Urinary bladder (tissue), 4 donors: Measurements from ENCODE around the gene ANKRD17. TPM values are rescaled to one million over a fixed set of nuclear protein-coding genes. Genes with fewer than 3 reads are reported as not detected.
"Not testable (repeated sequence)": the region's sequence is repeated elsewhere in the genome, so short reads cannot be mapped to it uniquely, and the experiment has no call there.

Source experiments
- DNase-seq: peaks from one replicate; pipeline ENCODE4 v3.0.0-alpha.2; 2015; ENCODE audit errors: extremely low spot score
- H3K27ac ChIP-seq: one replicate; pipeline ENCODE4 v1.5.1; 2013; ENCODE audit warnings: low read depth, mild to moderate bottlenecking, moderate library complexity
- H3K36me3 ChIP-seq: one replicate; pipeline ENCODE4 v1.6.1; 2013; ENCODE audit warnings: mild to moderate bottlenecking, moderate library complexity; ENCODE audit not compliant: insufficient read depth
- H3K4me1 ChIP-seq: one replicate; pipeline ENCODE4 v1.6.1; 2013; ENCODE audit warnings: mild to moderate bottlenecking, moderate library complexity; ENCODE audit not compliant: insufficient read depth
- H3K4me3 ChIP-seq: one replicate; pipeline ENCODE4 v1.5.1; 2013; ENCODE audit warnings: low read depth, low read length
- WGBS: extraction: QIAGEN DNeasy Blood & Tissue Kit; methylation state at CpG from one replicate; pipeline ENCODE4 v1.1.7; 2013; 5-methylcytosine and 5-hydroxymethylcytosine counted together
- polyA plus RNA-seq: library from polyadenylated mRNA; stranded (reverse); fragments of 200-250 nt; gene quantifications from one replicate; pipeline ENCODE4 v1.2.3, GENCODE V29; 2013
- total RNA-seq: library from RNA; depleted of rRNA; stranded (reverse); fragments of >200 nt; gene quantifications from one replicate; pipeline ENCODE4 v1.2.3, GENCODE V29; 2014
- donor health status: healthy with polysubstance abuse.
- donor health status: healthy.

The ANKRD17 gene
- total and polyA plus RNA-seq, 2 donors: 18.3 to 74.8 TPM

GRCh38 chr4:73257651-73258435 lies 755 bp downstream of the ANKRD17 start:
- peak; percentile 25 for DNase-seq
- H3K27ac ChIP-seq: peak overlapping the region; percentile 100
- H3K4me1 ChIP-seq: no peaks in the 10 kb centered on the region
- no peaks in the 10 kb centered on the region for H3K36me3 ChIP-seq
- peak overlapping the region; percentile 97 for H3K4me3 ChIP-seq
- under 1% methylated on average over 34 of the region's 34 CpGs for WGBS

- 1% methylated on average over 6 of the region's 6 CpGs for WGBS
- peak overlapping the region; percentile 97 for H3K4me3 ChIP-seq
- H3K36me3 ChIP-seq: no peaks in the 10 kb centered on the region
- no peaks in the 10 kb centered on the region for H3K4me1 ChIP-seq
- peak; percentile 59 for DNase-seq
- peak overlapping the region; percentile 52 for H3K27ac ChIP-seq
These were observed 1.4 kb downstream of the ANKRD17 start for GRCh38 chr4:73257234-73257633.

- H3K36me3 ChIP-seq, H3K4me1 ChIP-seq, DNase-seq, H3K27ac ChIP-seq, H3K4me3 ChIP-seq: not testable (repeated sequence)
- WGBS: 88% methylated on average over 8 of the region's 8 CpGs
These were observed 2.8 kb downstream of the ANKRD17 start for GRCh38 chr4:73255847-73256246.

GRCh38 chr4:73252001-73252400 lies 6.6 kb downstream of the ANKRD17 start:
- Histone ChIP-seq H3K36me3 (peaks cover 1% of the 10 kb centered on the region), H3K27ac (no peak overlapping the region), H3K4me3 (no peak overlapping the region), H3K4me1 (no peaks in the 10 kb centered on the region)
- DNase-seq: no peak

GRCh38 chr4:73251384-73251783 lies 7.2 kb downstream of the ANKRD17 start:
- Histone ChIP-seq H3K36me3 (peaks cover 1% of the 10 kb centered on the region), H3K4me1 (no peaks in the 10 kb centered on the region), H3K27ac (no peak overlapping the region), H3K4me3 (no peak overlapping the region)
- DNase-seq: no peak
- WGBS: 94% methylated on average over 2 of the region's 2 CpGs

GRCh38 chr4:73250642-73251041 lies 8.0 kb downstream of the ANKRD17 start:
- DNase-seq: no peak
- H3K27ac ChIP-seq: no peak overlapping the region
- H3K4me3 ChIP-seq: no peak overlapping the region
- peaks cover 1% of the 10 kb centered on the region for H3K36me3 ChIP-seq
- no peaks in the 10 kb centered on the region for H3K4me1 ChIP-seq
- 94% methylated on average over 9 of the region's 9 CpGs for WGBS

- H3K4me1 ChIP-seq: no peaks in the 10 kb centered on the region
- H3K27ac ChIP-seq: no peak overlapping the region
- DNase-seq: no peak
- no peak overlapping the region for H3K4me3 ChIP-seq
- H3K36me3 ChIP-seq: peaks cover 1% of the 10 kb centered on the region
These were observed 9.8 kb downstream of the ANKRD17 start for GRCh38 chr4:73248821-73249220.

- 97% methylated on average over 1 of the region's 1 CpG for WGBS
- Histone ChIP-seq H3K36me3 (peaks cover 1% of the 10 kb centered on the region), H3K4me1 (no peaks in the 10 kb centered on the region), H3K27ac (no peak overlapping the region), H3K4me3 (no peak overlapping the region)
- DNase-seq: no peak
These were observed 10.2 kb downstream of the ANKRD17 start for GRCh38 chr4:73248416-73248815.

GRCh38 chr4:73247100-73247499 lies 11.5 kb downstream of the ANKRD17 start:
- Histone ChIP-seq H3K4me3 (no peak overlapping the region), H3K36me3 (peaks cover 1% of the 10 kb centered on the region), H3K4me1 (no peaks in the 10 kb centered on the region), H3K27ac (no peak overlapping the region)
- no peak for DNase-seq

- Histone ChIP-seq H3K36me3 (peaks cover 1% of the 10 kb centered on the region), H3K4me3 (no peak overlapping the region), H3K27ac (no peak overlapping the region), H3K4me1 (no peaks in the 10 kb centered on the region)
- DNase-seq: no peak
- WGBS: 87% methylated on average over 2 of the region's 2 CpGs
These were observed 12.6 kb downstream of the ANKRD17 start for GRCh38 chr4:73245955-73246354.

GRCh38 chr4:73244945-73245601 lies 13.5 kb downstream of the ANKRD17 start:
- H3K36me3 ChIP-seq: no peaks in the 10 kb centered on the region
- no peak for DNase-seq
- 90% methylated on average over 4 of the region's 4 CpGs for WGBS
- no peak overlapping the region for H3K27ac ChIP-seq
- no peaks in the 10 kb centered on the region for H3K4me1 ChIP-seq
- no peak overlapping the region for H3K4me3 ChIP-seq

GRCh38 chr4:73237044-73237443 lies 21.6 kb downstream of the ANKRD17 start:
- Histone ChIP-seq H3K36me3 (no peaks in the 10 kb centered on the region), H3K4me3 (no peak overlapping the region)
- 89% methylated on average over 2 of the region's 2 CpGs for WGBS

GRCh38 chr4:73236151-73236550 lies 22.4 kb downstream of the ANKRD17 start:
- Histone ChIP-seq H3K36me3 (no peaks in the 10 kb centered on the region), H3K4me1 (no peaks in the 10 kb centered on the region), H3K27ac (no peak overlapping the region), H3K4me3 (no peak overlapping the region)
- no peak for DNase-seq
- WGBS: 97% methylated on average over 1 of the region's 1 CpG

More at GRCh38 chr4:73237044-73237443, 21.6 kb downstream of the ANKRD17 start:
- Histone ChIP-seq H3K4me1 (no peaks in the 10 kb centered on the region), H3K27ac (no peak overlapping the region)
- no peak for DNase-seq

- Histone ChIP-seq H3K36me3 (no peaks in the 10 kb centered on the region), H3K4me3 (no peak overlapping the region), H3K27ac (no peak overlapping the region), H3K4me1 (no peaks in the 10 kb centered on the region)
- DNase-seq: no peak
- 93% methylated on average over 1 of the region's 1 CpG for WGBS
These were observed 23.9 kb downstream of the ANKRD17 start for GRCh38 chr4:73234712-73235111.
